ENCODE data around the gene MPL. TPM values are rescaled to one million over a fixed set of nuclear protein-coding genes. Genes with fewer than 3 reads are reported as not detected.

The MPL gene
- total and polyA plus RNA-seq, 2 of the 13 experiments (the other 11 are each of a cell fraction or from before 2014, with no cell fraction given) = not detected

- in situ Hi-C loops (cut with HindIII; ENCODE audit: extremely low pct_ligation_motif_present, low pct_unique_long_range_greater_than_20kb) (no loop called here), intact Hi-C loops (cut with micrococcal nuclease; ENCODE audit: unreplicated experiment) (no loop called here)
- ATAC-seq = no peak
- BruUV-seq (replicated peaks) = no TSS peak
- Histone ChIP-seq H4K20me1 (ENCODE audit: insufficient read depth, low read length) (no peaks in the 10 kb centered on the region), H3K79me2 (ENCODE audit: insufficient read depth, low read length) (no peaks in the 10 kb centered on the region), H3K9ac (ENCODE audit: insufficient read depth, low read depth, low read length) (no peak overlapping the region), H3K27me3 (ENCODE audit: control insufficient read depth in 1 of 2, insufficient read depth in 2 of 2, low read length in 2 of 2) (peaks cover 0 to 8% of the 10 kb centered on the region in 2 experiments; a peak in 2 of 5 replicates), H3K4me1 (ENCODE audit: insufficient read depth, low read length) (peaks cover 8% of the 10 kb centered on the region), H2AFZ (ENCODE audit: low read length) (no peak overlapping the region), H3K27ac (ENCODE audit: extremely low read length, insufficient read depth, low read length) (no peak overlapping the region), H3K4me2 (ENCODE audit: low read depth, low read length) (no peak overlapping the region), H3K9me3 (ENCODE audit: low read length) (no peaks in the 10 kb centered on the region), H3K4me3 (replicated peaks in 1 of 3; ENCODE audit: insufficient read depth in 1 of 3, low read depth in 2 of 3, low read length in 3 of 3) (no peak overlapping the region), H3K36me3 (replicated peaks in 1 of 2; ENCODE audit: control insufficient read depth in 1 of 2, insufficient read depth in 2 of 2, low read length in 2 of 2) (no peaks in the 10 kb centered on the region)
- DNase-seq (ENCODE audit: low spot score) = no peak
- CTCF ChIA-PET (ENCODE audit: low intra/inter-chr PET ratio, low total read pairs) = no interaction called here
- FAIRE-seq = no peak
- POLR2A ChIA-PET = no interaction called here
- TF ChIP-seq FIP1L1 (IDR thresholded peaks at IDR 0.05; ENCODE audit: borderline replicate concordance, insufficient read depth, low read depth, low read length) (no peak), FOXO4 (CRISPR knock-in tag; conservative IDR thresholded peaks at IDR 0.05) (no peak), ZNF317 (CRISPR knock-in tag; IDR thresholded peaks at IDR 0.05) (no peak), HMGXB3 (CRISPR knock-in tag; IDR thresholded peaks at IDR 0.05; ENCODE audit: borderline replicate concordance) (no peak), CREBL2 (CRISPR knock-in tag; IDR thresholded peaks at IDR 0.05; ENCODE audit: borderline replicate concordance) (no peak), RNF219 (CRISPR knock-in tag; IDR thresholded peaks at IDR 0.05) (no peak), USF2 (IDR thresholded peaks at IDR 0.05; ENCODE audit: low read depth, low read length) (no peak), USF2 (CRISPR knock-in tag; IDR thresholded peaks at IDR 0.05; ENCODE audit: borderline replicate concordance) (no peak), PHF8 (CRISPR knock-in tag; IDR thresholded peaks at IDR 0.05) (no peak)
- TF ChIP-seq, protein P1, sequence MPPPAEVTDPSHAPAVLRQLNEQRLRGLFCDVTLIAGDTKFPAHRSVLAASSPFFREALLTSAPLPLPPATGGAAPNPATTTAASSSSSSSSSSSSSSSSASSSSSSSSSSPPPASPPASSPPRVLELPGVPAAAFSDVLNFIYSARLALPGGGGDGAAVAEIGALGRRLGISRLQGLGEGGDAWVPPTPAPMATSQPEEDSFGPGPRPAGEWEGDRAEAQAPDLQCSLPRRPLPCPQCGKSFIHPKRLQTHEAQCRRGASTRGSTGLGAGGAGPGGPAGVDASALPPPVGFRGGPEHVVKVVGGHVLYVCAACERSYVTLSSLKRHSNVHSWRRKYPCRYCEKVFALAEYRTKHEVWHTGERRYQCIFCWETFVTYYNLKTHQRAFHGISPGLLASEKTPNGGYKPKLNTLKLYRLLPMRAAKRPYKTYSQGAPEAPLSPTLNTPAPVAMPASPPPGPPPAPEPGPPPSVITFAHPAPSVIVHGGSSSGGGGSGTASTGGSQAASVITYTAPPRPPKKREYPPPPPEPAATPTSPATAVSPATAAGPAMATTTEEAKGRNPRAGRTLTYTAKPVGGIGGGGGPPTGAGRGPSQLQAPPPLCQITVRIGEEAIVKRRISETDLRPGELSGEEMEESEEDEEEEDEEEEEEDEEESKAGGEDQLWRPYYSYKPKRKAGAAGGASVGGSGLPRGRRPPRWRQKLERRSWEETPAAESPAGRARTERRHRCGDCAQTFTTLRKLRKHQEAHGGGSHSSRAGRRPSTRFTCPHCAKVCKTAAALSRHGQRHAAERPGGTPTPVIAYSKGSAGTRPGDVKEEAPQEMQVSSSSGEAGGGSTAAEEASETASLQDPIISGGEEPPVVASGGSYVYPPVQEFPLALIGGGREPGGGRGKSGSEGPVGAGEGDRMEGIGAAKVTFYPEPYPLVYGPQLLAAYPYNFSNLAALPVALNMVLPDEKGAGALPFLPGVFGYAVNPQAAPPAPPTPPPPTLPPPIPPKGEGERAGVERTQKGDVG (CRISPR knock-in tag; IDR thresholded peaks at IDR 0.05; ENCODE audit: borderline replicate concordance) = no peak
These were observed 12.2 kb upstream of the MPL start for GRCh38 chr1:43325381-43325780.

All from HepG2 (cell line).